GM19397 (cell line): ENCODE data around the gene ESPN.

ENCODE experiments used
- ATAC-seq: cut with Tn5 transposase; IDR thresholded peaks from one replicate; pipeline ENCODE4 v1.9.1; 2021; ENCODE audit warnings: mild to moderate bottlenecking, moderate library complexity; ENCODE audit not compliant: unreplicated experiment

The ESPN gene

GRCh38 chr1:6463120-6463412, 38.5 kb downstream of the ESPN start:
- ATAC-seq, result no peak

- ATAC-seq, result no peak
Observed at GRCh38 chr1:6464514-6464836, 39.9 kb downstream of the ESPN start.

- no peak for ATAC-seq
Observed at GRCh38 chr1:6464915-6465314, 40.3 kb downstream of the ESPN start.

GRCh38 chr1:6465461-6466005, 41.0 kb downstream of the ESPN start:
- no peak for ATAC-seq

- no peak for ATAC-seq
Observed at GRCh38 chr1:6466023-6466422, 41.4 kb downstream of the ESPN start, which contains the start of gene TNFRSF25. Gene TNFRSF25, minus strand, starts transcription at chr1:6466173. Its CDS starts 66 bp downstream, at chr1:6466107.

- no peak for ATAC-seq
Observed at GRCh38 chr1:6466751-6467150, 42.2 kb downstream of the ESPN start.

GRCh38 chr1:6467224-6467623, 42.6 kb downstream of the ESPN start:
- no peak for ATAC-seq

GRCh38 chr1:6467744-6468688, 43.4 kb downstream of the ESPN start:
- no peak for ATAC-seq

- ATAC-seq, result no peak
Observed at GRCh38 chr1:6468729-6469461, 44.3 kb downstream of the ESPN start.

- ATAC-seq, result no peak
Observed at GRCh38 chr1:6470132-6471085, 45.8 kb downstream of the ESPN start.

GRCh38 chr1:6471086-6471969, 46.8 kb downstream of the ESPN start:
- ATAC-seq, result no peak

GRCh38 chr1:6471970-6472368, 47.4 kb downstream of the ESPN start:
- ATAC-seq, result no peak

GRCh38 chr1:6472391-6472790, 47.8 kb downstream of the ESPN start:
- no peak for ATAC-seq

- no peak for ATAC-seq
Observed at GRCh38 chr1:6473156-6473555, 48.6 kb downstream of the ESPN start.

- no peak for ATAC-seq
Observed at GRCh38 chr1:6473974-6474814, 49.6 kb downstream of the ESPN start.

GRCh38 chr1:6474815-6475282, 50.3 kb downstream of the ESPN start:
- no peak for ATAC-seq

- ATAC-seq, result no peak
Observed at GRCh38 chr1:6475381-6476133, 51.0 kb downstream of the ESPN start.

GRCh38 chr1:6476483-6476882, 51.9 kb downstream of the ESPN start:
- no peak for ATAC-seq
